ENCODE measurements around the gene SLC25A34. TPM values are rescaled to one million over a fixed set of nuclear protein-coding genes. Genes with fewer than 3 reads are reported as not detected.

Gene SLC25A34
- total RNA-seq, 1 donor from 2014 or later: 0.25 TPM

DNA sequence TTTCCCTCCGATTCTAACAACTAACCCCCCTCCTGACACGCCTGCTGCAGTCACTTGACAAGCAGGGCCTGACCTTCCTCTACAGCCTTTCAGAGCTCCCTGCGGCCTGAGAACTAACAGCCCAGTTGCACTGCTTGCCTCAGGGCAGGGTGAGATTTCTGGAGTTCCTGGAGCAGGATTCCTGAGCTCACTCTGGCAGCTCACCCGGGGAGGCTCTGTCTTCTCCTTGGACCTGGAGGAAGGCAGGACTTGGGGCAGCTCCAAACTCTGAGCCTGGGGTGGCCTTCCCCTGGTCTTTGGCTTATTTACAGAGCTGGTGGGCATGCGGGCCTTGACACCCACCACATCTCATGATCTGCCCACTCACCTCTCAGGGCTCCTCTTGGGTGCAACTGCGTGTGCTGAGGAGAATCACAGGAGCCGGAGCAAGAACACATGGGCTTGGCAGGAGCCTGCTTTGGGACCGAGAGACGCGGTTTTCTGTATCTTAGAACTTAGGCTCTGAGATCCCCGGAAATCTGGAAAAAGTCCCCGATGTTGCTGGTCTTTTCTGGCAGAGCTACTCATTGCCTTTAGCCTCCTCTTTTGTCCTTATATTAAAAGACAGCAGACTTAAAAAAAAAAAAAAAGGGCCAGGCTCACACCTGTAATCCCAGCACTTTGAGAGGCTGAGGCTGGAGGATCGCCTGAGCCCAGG, 13.1 kb upstream of the SLC25A34 start:
- Histone ChIP-seq H3K4me3 (ENCODE audit: low read depth, low read length) (no peak overlapping the region), H3K27me3 (ENCODE audit: control insufficient read depth, insufficient read depth, low read length) (no peaks in the 10 kb centered on the region), H3K36me3 (ENCODE audit: control insufficient read depth, insufficient read depth, low read length) (no peaks in the 10 kb centered on the region)
- no peak for DNase-seq (ENCODE audit: low read depth)
- TF ChIP-seq, protein P1, sequence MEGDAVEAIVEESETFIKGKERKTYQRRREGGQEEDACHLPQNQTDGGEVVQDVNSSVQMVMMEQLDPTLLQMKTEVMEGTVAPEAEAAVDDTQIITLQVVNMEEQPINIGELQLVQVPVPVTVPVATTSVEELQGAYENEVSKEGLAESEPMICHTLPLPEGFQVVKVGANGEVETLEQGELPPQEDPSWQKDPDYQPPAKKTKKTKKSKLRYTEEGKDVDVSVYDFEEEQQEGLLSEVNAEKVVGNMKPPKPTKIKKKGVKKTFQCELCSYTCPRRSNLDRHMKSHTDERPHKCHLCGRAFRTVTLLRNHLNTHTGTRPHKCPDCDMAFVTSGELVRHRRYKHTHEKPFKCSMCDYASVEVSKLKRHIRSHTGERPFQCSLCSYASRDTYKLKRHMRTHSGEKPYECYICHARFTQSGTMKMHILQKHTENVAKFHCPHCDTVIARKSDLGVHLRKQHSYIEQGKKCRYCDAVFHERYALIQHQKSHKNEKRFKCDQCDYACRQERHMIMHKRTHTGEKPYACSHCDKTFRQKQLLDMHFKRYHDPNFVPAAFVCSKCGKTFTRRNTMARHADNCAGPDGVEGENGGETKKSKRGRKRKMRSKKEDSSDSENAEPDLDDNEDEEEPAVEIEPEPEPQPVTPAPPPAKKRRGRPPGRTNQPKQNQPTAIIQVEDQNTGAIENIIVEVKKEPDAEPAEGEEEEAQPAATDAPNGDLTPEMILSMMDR (IDR thresholded peaks at IDR 0.05; ENCODE audit: insufficient read depth, low read length, poor library complexity, severe bottlenecking): no peak

DNA sequence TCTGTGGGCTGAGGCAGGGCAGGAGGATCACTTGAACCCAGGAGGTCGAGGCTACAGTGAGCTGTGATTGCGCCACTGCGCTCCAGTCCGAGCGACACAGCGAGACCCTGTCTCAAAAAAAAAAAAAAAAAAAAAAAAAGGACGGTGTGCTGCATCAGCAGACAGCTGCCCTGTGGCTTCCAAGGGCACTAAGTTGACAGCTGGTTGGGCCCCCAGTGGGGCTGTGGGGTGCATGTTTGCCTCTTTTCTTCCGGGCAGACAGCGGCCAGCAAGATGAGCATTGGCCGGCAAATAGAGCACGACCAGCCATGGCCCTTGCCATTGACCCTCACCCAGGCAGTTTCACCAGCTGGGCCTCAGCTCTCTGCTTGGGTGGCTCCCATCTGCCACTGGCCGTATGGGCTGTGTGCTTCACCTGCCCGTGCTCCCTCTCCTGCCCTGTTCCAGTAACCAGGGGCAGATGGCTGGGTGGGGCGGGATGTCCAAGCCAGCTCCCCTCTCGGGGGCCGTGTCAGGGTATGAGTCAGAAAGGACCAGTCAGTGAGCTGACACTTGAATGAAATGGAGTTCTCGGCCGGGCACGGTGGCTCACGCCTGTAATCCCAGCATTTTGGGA, 12.3 kb upstream of the SLC25A34 start:
- TF ChIP-seq, protein P1 (IDR thresholded peaks at IDR 0.05; ENCODE audit: insufficient read depth, low read length, poor library complexity, severe bottlenecking): no peak
- H3K36me3 ChIP-seq (ENCODE audit: control insufficient read depth, insufficient read depth, low read length): no peaks in the 10 kb centered on the region
- H3K4me3 ChIP-seq (ENCODE audit: low read depth, low read length): no peak overlapping the region
- no peak for DNase-seq (ENCODE audit: low read depth)
- no peaks in the 10 kb centered on the region for H3K27me3 ChIP-seq (ENCODE audit: control insufficient read depth, insufficient read depth, low read length)

DNA sequence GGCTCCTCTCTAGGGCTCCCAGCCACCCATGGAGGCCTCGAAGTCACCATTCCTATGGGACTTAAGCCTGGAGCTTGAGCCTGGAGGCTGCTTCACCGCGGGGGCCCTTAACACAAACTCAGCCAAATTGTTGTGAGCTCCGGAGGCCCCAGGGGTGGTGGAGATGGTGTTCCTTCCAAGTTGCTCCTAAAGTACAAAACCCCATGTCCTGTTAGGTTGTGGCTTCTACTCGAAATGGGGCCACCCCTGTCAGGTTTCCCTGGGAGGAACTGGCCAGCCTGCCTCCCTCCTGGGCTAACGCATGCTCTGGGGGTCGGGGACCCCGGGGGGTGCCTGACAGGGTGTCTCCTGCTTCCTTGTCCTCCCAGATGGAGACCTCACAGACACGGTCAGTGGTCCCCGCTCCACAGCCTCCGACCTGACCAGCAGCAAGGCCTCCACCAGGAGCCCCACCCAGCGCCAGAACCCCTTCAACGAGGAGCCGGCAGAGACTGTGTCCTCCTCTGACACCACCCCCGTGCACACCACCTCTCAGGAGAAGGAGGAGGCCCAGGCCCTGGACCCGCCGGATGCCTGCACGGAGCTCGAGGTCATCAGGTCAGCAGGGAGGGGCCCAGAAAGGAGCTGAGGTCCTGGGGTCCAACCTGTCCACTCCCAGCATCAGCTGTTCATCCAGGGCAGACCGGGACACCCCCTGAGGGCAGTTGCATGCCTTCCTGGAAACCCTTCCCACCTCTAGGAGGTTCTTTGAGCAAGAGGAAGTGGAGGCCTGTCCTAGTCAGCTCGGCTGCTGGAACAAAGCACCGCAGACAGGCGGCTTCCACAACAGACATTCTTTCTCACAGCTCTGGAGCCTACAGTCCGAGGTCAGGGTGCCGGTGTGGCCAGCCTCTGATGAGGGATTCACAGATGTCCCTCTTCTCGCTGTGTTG, 10.8 kb upstream of the SLC25A34 start:
- H3K27me3 ChIP-seq (ENCODE audit: control insufficient read depth, insufficient read depth, low read length): no peaks in the 10 kb centered on the region
- H3K4me3 ChIP-seq (ENCODE audit: low read depth, low read length): no peak overlapping the region
- DNase-seq (ENCODE audit: low read depth): no peak
- H3K36me3 ChIP-seq (ENCODE audit: control insufficient read depth, insufficient read depth, low read length): peaks cover 1% of the 10 kb centered on the region
- TF ChIP-seq, protein P1 (IDR thresholded peaks at IDR 0.05; ENCODE audit: insufficient read depth, low read length, poor library complexity, severe bottlenecking): no peak

DNA sequence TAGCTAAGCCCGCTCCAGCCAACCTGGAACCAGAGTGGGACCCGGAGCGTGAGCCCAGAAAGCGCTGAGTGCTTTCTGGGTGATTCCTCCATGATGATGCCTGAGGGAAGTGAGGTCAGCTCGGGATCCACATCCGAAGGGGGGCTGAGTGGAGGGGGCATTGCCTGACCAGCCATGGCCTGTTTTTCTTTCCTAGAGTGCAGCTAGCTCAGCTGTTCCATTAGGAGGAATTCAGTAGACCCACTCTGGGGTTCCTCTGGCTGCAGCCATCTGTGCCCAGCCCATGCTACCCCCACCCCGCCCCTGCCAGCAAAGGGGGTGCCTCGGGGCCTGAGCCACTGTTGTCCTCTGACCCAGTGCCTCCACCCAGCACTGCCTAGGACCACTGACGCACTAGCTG, 9.6 kb upstream of the SLC25A34 start:
- TF ChIP-seq, protein P1 (IDR thresholded peaks at IDR 0.05; ENCODE audit: insufficient read depth, low read length, poor library complexity, severe bottlenecking): no peak
- DNase-seq (ENCODE audit: low read depth): no peak
- no peaks in the 10 kb centered on the region for H3K27me3 ChIP-seq (ENCODE audit: control insufficient read depth, insufficient read depth, low read length)
- peaks cover 3% of the 10 kb centered on the region for H3K36me3 ChIP-seq (ENCODE audit: control insufficient read depth, insufficient read depth, low read length)
- no peak overlapping the region for H3K4me3 ChIP-seq (ENCODE audit: low read depth, low read length)

DNA sequence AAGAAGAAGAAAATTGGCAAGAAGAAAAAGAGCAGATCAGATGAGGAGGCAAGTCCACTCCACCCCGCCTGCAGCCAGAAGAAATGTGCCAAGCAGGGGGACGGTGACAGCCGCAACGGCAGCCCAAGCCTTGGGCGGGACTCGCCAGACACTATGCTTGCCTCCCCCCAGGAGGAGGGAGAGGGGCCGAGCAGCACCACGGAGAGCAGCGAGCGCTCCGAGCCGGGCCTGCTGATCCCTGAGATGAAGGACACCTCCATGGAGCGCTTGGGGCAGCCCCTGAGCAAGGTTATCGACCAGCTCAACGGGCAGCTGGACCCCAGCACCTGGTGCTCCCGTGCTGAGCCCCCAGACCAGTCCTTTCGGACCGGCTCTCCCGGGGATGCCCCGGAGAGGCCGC, 9.0 kb upstream of the SLC25A34 start:
- no peak overlapping the region for H3K4me3 ChIP-seq (ENCODE audit: low read depth, low read length)
- peaks cover 3% of the 10 kb centered on the region for H3K36me3 ChIP-seq (ENCODE audit: control insufficient read depth, insufficient read depth, low read length)
- H3K27me3 ChIP-seq (ENCODE audit: control insufficient read depth, insufficient read depth, low read length): no peaks in the 10 kb centered on the region
- DNase-seq (ENCODE audit: low read depth): no peak
- TF ChIP-seq, protein P1 (IDR thresholded peaks at IDR 0.05; ENCODE audit: insufficient read depth, low read length, poor library complexity, severe bottlenecking): no peak

Data from kidney epithelial cell (primary cell).